Right atrium auricular region (tissue), 2 donors: Measurements from ENCODE around the gene ARHGDIA. TPM values are rescaled to one million over a fixed set of nuclear protein-coding genes. Genes with fewer than 3 reads are reported as not detected.

Source experiments
- DNase-seq: peaks from one replicate; pipeline ENCODE4 v3.0.0-alpha.2; 2019; ENCODE audit warnings: low spot score
- H3K27ac ChIP-seq, 2 donors: fragments of 200-600 bp; sonication (generic); 1 replicate in 1 of 2; 2 replicates in 1 of 2; pipeline ENCODE4 v1.5.1; 2016 to 2019
- H3K27me3 ChIP-seq, 2 donors: fragments of 200-600 bp; sonication (generic); one replicate each; pipeline versions ENCODE4 v1.5.1 to v1.6.0; 2017 to 2019
- H3K36me3 ChIP-seq: fragments of 200-600 bp; sonication (generic); one replicate; pipeline ENCODE4 v1.5.1; 2016
- H3K4me1 ChIP-seq, 2 donors: fragments of 200-600 bp; sonication (generic); one replicate each; pipeline versions ENCODE4 v1.5.1 to v1.6.0; 2017 to 2019
- H3K4me3 ChIP-seq, 2 donors: fragments of 200-600 bp; sonication (generic); 1 replicate in 1 of 2; 2 replicates in 1 of 2; pipeline ENCODE4 v1.5.1; 2017 to 2019; ENCODE audit warnings: mild to moderate bottlenecking in 1 of 2, moderate library complexity in 1 of 2
- H3K9me3 ChIP-seq, 2 donors: fragments of 200-600 bp; sonication (generic); one replicate each; pipeline ENCODE4 v1.5.1; 2019
- CTCF ChIP-seq, 2 donors: fragments of 200-600 bp; sonication (generic); IDR thresholded peaks; one replicate each; pipeline ENCODE4 v1.5.1; 2019; ENCODE audit warnings: antibody characterized with exemption in 2 of 2
- total RNA-seq, 2 donors: library from RNA; depleted of rRNA; stranded (reverse); fragments of >200 nt; gene quantifications; one replicate each; pipeline ENCODE4 v1.1.0, GENCODE V29; 2016

The ARHGDIA gene
- total RNA-seq, 2 donors from 2014 or later = 59.4 to 145 TPM

GRCh38 chr17:81851423-81851822, 19.7 kb downstream of the ARHGDIA start:
- no peak for DNase-seq
- H3K4me3 ChIP-seq = no peak overlapping the region
- no peak for TF ChIP-seq CTCF (IDR thresholded peaks at IDR 0.05)
- H3K27me3 ChIP-seq = no peaks in the 10 kb centered on the region
- peaks cover 84% of the 10 kb centered on the region for H3K36me3 ChIP-seq
- H3K4me1 ChIP-seq = peaks cover 0 to 11% of the 10 kb centered on the region in 2 donors
- H3K9me3 ChIP-seq = no peaks in the 10 kb centered on the region
- H3K27ac ChIP-seq = no peak overlapping the region

GRCh38 chr17:81849457-81849856, 21.7 kb downstream of the ARHGDIA start:
- H3K9me3 ChIP-seq = no peaks in the 10 kb centered on the region
- TF ChIP-seq CTCF (IDR thresholded peaks at IDR 0.05) = no peak
- no peaks in the 10 kb centered on the region for H3K27me3 ChIP-seq
- no peaks in the 10 kb centered on the region for H3K4me1 ChIP-seq
- DNase-seq = no peak
- peaks cover 84% of the 10 kb centered on the region for H3K36me3 ChIP-seq
- no peak overlapping the region for H3K4me3 ChIP-seq
- H3K27ac ChIP-seq = no peak overlapping the region

- no peaks in the 10 kb centered on the region for H3K9me3 ChIP-seq
- H3K4me1 ChIP-seq = no peaks in the 10 kb centered on the region
- no peak for DNase-seq
- TF ChIP-seq CTCF (IDR thresholded peaks at IDR 0.05) = no peak
- no peak overlapping the region for H3K27ac ChIP-seq
- H3K27me3 ChIP-seq = no peaks in the 10 kb centered on the region
- H3K36me3 ChIP-seq = peaks cover 74% of the 10 kb centered on the region
- H3K4me3 ChIP-seq = no peak overlapping the region
These were observed 24.1 kb downstream of the ARHGDIA start for GRCh38 chr17:81846743-81847689.

- H3K27me3 ChIP-seq = no peaks in the 10 kb centered on the region
- H3K4me1 ChIP-seq = peaks cover 0 to 4% of the 10 kb centered on the region in 2 donors
- no peak for TF ChIP-seq CTCF (IDR thresholded peaks at IDR 0.05)
- no peaks in the 10 kb centered on the region for H3K9me3 ChIP-seq
- DNase-seq = no peak
- H3K4me3 ChIP-seq = no peak overlapping the region
- H3K36me3 ChIP-seq = peaks cover 65% of the 10 kb centered on the region
- H3K27ac ChIP-seq = no peak overlapping the region
These were observed 25.0 kb downstream of the ARHGDIA start for GRCh38 chr17:81845881-81846742.

- Histone ChIP-seq H3K9me3 (no peaks in the 10 kb centered on the region), H3K4me1 (peaks cover 0 to 7% of the 10 kb centered on the region in 2 donors), H3K27ac (no peak overlapping the region), H3K4me3 (no peak overlapping the region), H3K27me3 (no peaks in the 10 kb centered on the region), H3K36me3 (peaks cover 62% of the 10 kb centered on the region)
- DNase-seq = no peak
- TF ChIP-seq CTCF (IDR thresholded peaks at IDR 0.05) = no peak
These were observed 25.8 kb downstream of the ARHGDIA start for GRCh38 chr17:81845361-81845760.
